HL-60 (cell line): Measurements from ENCODE around the gene CACNA1D.

ENCODE experiments used
- DNase-seq, 2 experiments: peaks; one replicate each; pipeline ENCODE4 v3.0.0-alpha.2; 2010 to 2020; ENCODE audit warnings: low read depth in 1 of 2, low spot score in 1 of 2
- H3K27ac ChIP-seq: fragments of 250-450 bp; sonication (Bioruptor Pico); replicated peaks from 2 replicates; pipeline ENCODE4 v1.5.1; 2020; ENCODE audit warnings: mild to moderate bottlenecking, moderate library complexity
- H3K27me3 ChIP-seq: fragments of 250-450 bp; sonication (Bioruptor Pico); 2 replicates; pipeline ENCODE4 v1.5.1; 2021; ENCODE audit warnings: mild to moderate bottlenecking, moderate library complexity; ENCODE audit not compliant: insufficient read depth, poor library complexity, severe bottlenecking
- H3K4me3 ChIP-seq: replicated peaks from 2 replicates; pipeline ENCODE4 v1.5.1; 2011; ENCODE audit warnings: mild to moderate bottlenecking, control low read depth, low read length; ENCODE audit not compliant: insufficient read depth
- GABPA ChIP-seq: IDR thresholded peaks from 2 replicates; pipeline ENCODE4 v1.6.1; 2012; ENCODE audit warnings: low read depth
- POLR2AphosphoS5 ChIP-seq: IDR thresholded peaks from 2 replicates; pipeline ENCODE4 v1.6.1; 2012; ENCODE audit warnings: low read depth
- REST ChIP-seq: IDR thresholded peaks from 2 replicates; pipeline ENCODE4 v1.6.1; 2012; ENCODE audit warnings: low read depth; ENCODE audit not compliant: insufficient replicate concordance
- SPI1 ChIP-seq: IDR thresholded peaks from 2 replicates; pipeline ENCODE4 v1.6.1; 2012; ENCODE audit warnings: low read depth, mild to moderate bottlenecking, borderline replicate concordance
- TF ChIP-seq, protein P1 (sequence below): IDR thresholded peaks from one replicate; pipeline ENCODE4 v1.5.1; 2011; ENCODE audit warnings: low read length, control low read depth, inconsistent platforms; ENCODE audit not compliant: insufficient read depth

CACNA1D gene

GRCh38 chr3:53803124-53803815, 308.9 kb downstream of the CACNA1D start:
- Histone ChIP-seq H3K27ac (no peak overlapping the region), H3K27me3 (no peaks in the 10 kb centered on the region), H3K4me3 (no peak overlapping the region)
- DNase-seq = no peak
- TF ChIP-seq SPI1 (no peak), REST (no peak), GABPA (no peak), POLR2AphosphoS5 (no peak)
- TF ChIP-seq, protein P1, sequence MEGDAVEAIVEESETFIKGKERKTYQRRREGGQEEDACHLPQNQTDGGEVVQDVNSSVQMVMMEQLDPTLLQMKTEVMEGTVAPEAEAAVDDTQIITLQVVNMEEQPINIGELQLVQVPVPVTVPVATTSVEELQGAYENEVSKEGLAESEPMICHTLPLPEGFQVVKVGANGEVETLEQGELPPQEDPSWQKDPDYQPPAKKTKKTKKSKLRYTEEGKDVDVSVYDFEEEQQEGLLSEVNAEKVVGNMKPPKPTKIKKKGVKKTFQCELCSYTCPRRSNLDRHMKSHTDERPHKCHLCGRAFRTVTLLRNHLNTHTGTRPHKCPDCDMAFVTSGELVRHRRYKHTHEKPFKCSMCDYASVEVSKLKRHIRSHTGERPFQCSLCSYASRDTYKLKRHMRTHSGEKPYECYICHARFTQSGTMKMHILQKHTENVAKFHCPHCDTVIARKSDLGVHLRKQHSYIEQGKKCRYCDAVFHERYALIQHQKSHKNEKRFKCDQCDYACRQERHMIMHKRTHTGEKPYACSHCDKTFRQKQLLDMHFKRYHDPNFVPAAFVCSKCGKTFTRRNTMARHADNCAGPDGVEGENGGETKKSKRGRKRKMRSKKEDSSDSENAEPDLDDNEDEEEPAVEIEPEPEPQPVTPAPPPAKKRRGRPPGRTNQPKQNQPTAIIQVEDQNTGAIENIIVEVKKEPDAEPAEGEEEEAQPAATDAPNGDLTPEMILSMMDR = no peak

GRCh38 chr3:53803816-53804695, 309.6 kb downstream of the CACNA1D start:
- no peak overlapping the region for H3K4me3 ChIP-seq
- TF ChIP-seq, protein P1 = no peak
- TF ChIP-seq REST (no peak), POLR2AphosphoS5 (no peak), GABPA (no peak), SPI1 (no peak)
- no peak overlapping the region for H3K27ac ChIP-seq
- no peak for DNase-seq
- no peaks in the 10 kb centered on the region for H3K27me3 ChIP-seq

DNA sequence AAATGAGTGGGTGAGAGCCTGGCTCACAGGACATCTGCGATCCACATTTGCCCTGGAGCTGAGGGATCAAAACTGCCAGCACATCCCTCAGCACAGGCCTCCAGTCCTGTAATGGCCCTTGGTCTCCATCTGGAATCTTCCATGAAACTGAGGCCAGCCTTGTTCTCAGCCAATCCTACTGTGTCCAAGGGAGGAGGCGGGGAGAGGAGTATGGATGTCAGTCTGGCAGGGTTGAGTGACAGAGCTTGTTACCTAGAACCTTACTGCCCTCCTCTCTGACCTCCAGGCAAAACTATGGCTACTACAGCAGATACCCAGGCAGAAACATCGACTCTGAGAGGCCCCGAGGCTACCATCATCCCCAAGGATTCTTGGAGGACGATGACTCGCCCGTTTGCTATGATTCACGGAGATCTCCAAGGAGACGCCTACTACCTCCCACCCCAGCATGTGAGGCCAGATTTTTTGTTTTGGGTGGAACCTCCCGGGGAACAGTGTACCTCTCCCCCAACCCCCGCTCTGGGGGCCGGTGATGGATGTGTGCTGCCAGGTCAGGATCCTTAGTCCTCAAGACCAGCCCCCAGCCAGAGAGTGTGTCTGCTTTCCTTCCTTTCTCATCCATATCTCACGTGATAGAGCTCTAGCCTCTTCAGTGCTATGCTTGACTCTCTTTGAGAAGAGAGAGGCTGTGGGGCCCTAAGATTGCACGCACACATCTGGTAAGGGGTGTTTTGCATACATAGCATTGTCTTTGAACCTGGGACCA, 310.5 kb downstream of the CACNA1D start:
- no peak overlapping the region for H3K27ac ChIP-seq
- H3K4me3 ChIP-seq = no peak overlapping the region
- TF ChIP-seq, protein P1 = no peak
- TF ChIP-seq POLR2AphosphoS5 = no peak
- no peak for DNase-seq
- H3K27me3 ChIP-seq = no peaks in the 10 kb centered on the region
